HCT116 (cell line): ENCODE measurements around the gene PRUNE1. TPM values are rescaled to one million over a fixed set of nuclear protein-coding genes. Genes with fewer than 3 reads are reported as not detected.

ENCODE experiments used
- ATAC-seq: fragments of 200-7000 bp; cut with Tn5 transposase; 2 replicates; pipeline ENCODE4 v1.9.1; 2020; ENCODE audit warnings: mild to moderate bottlenecking, moderate library complexity
- BruUV-seq: library from RNA; stranded (reverse); fragments of 400-500 nt; replicated peaks from 2 replicates; lab custom pipeline; 2021; lab: Mats Ljungman, UMichigan
- CTCF ChIA-PET: fragments of 300-600 bp; sonication (Branson Sonifier 250); formaldehyde crosslinking; loops from one replicate; lab custom pipeline; 2021; ENCODE audit warnings: antibody characterized with exemption; lab: Charles Lee
- POLR2A ChIA-PET: fragments of 300-600, 350-600 bp; sonication (Branson Sonifier 250); formaldehyde crosslinking; loops from one replicate; lab custom pipeline; 2021; ENCODE audit warnings: antibody characterized with exemption; lab: Charles Lee
- RAD21 ChIA-PET, 2 experiments: fragments of 300-600 bp; sonication (Branson Sonifier 250); formaldehyde crosslinking; loops; one replicate each; lab custom pipeline; 2023; ENCODE audit warnings: low total read pairs in 2 of 2; ENCODE audit not compliant: uncharacterized antibody in 2 of 2, unreplicated experiment in 2 of 2, low non-redundant PET in 1 of 2; lab: Charles Lee
- DNase-seq: peaks from one replicate; pipeline ENCODE4 v3.0.0-alpha.2; 2010; ENCODE audit warnings: low read depth, low spot score
- H2AFZ ChIP-seq: fragments of 200-600 bp; shearing (Covaris generic), sonication (generic); 2 replicates; pipeline ENCODE4 v1.6.1; 2017; ENCODE audit warnings: low read depth, mixed run types, mixed read lengths, antibody characterized with exemption, low read length; ENCODE audit not compliant: poor library complexity, severe bottlenecking
- H3K27ac ChIP-seq: 2 replicates; pipeline ENCODE4 v1.5.1; 2012; ENCODE audit warnings: low read depth, low read length
- H3K27me3 ChIP-seq: fragments of 200-600 bp; sonication (generic); 2 replicates; pipeline ENCODE4 v1.6.1; 2016; ENCODE audit warnings: mixed run types, low read length, mixed read lengths; ENCODE audit not compliant: insufficient read depth
- H3K36me3 ChIP-seq, 2 experiments: fragments of 200-500 bp in 1 of 2; fragments of 200-600 bp in 1 of 2; sonication (Bioruptor generic) in 1 of 2; sonication (generic) in 1 of 2; 2 replicates each; pipeline versions ENCODE4 v1.5.1 to v1.6.1; 2014 to 2016; ENCODE audit warnings: low read length in 2 of 2, inconsistent platforms in 1 of 2, mixed read lengths in 1 of 2, mixed run types in 1 of 2; ENCODE audit not compliant: insufficient read depth in 2 of 2, control insufficient read depth in 1 of 2
- H3K4me1 ChIP-seq, 2 experiments: fragments of 200-600 bp in 1 of 2; sonication (generic) in 1 of 2; 2 replicates each; pipeline versions ENCODE4 v1.5.1 to v1.6.1; 2012 to 2017; ENCODE audit warnings: low read length in 2 of 2, inconsistent platforms in 1 of 2, mild to moderate bottlenecking in 1 of 2, mixed read lengths in 1 of 2, mixed run types in 1 of 2, moderate library complexity in 1 of 2; ENCODE audit not compliant: insufficient read depth in 2 of 2, control insufficient read depth in 1 of 2
- H3K4me2 ChIP-seq: fragments of 200-600 bp; sonication (generic); 2 replicates; pipeline ENCODE4 v1.6.1; 2017; ENCODE audit warnings: mixed run types, low read length, mixed read lengths
- H3K4me3 ChIP-seq, 2 experiments: fragments of 200-600 bp in 1 of 2; sonication (generic) in 1 of 2; replicated peaks in 1 of 2; 2 replicates each; pipeline ENCODE4 v1.5.1; 2011 to 2016; ENCODE audit warnings: low read length in 2 of 2, control low read depth in 1 of 2, low read depth in 1 of 2, mild to moderate bottlenecking in 1 of 2, mixed read lengths in 1 of 2, mixed run types in 1 of 2
- H3K79me2 ChIP-seq: fragments of 200-600 bp; sonication (generic); 2 replicates; pipeline ENCODE4 v1.6.1; 2017; ENCODE audit warnings: mild to moderate bottlenecking, mixed run types, low read length, moderate library complexity, mixed read lengths; ENCODE audit not compliant: insufficient read depth
- H3K9ac ChIP-seq: fragments of 200-600 bp; sonication (generic); 2 replicates; pipeline ENCODE4 v1.6.1; 2016; ENCODE audit warnings: low read length, mixed read lengths
- H3K9me2 ChIP-seq: fragments of 200-600 bp; sonication (generic), shearing (Covaris generic); 2 replicates; pipeline ENCODE4 v1.6.1; 2017; ENCODE audit warnings: mixed run types, mild to moderate bottlenecking, moderate library complexity; ENCODE audit not compliant: insufficient read depth
- H3K9me3 ChIP-seq, 2 experiments: fragments of 200-500 bp in 1 of 2; fragments of 200-600 bp in 1 of 2; sonication (Bioruptor generic) in 1 of 2; sonication (generic) in 1 of 2; 2 replicates each; pipeline ENCODE4 v1.6.1; 2014 to 2017; ENCODE audit warnings: low read length in 2 of 2, mixed read lengths in 2 of 2, inconsistent platforms in 1 of 2, low read depth in 1 of 2, mild to moderate bottlenecking in 1 of 2, mixed run types in 1 of 2, moderate library complexity in 1 of 2; ENCODE audit not compliant: control insufficient read depth in 1 of 2, insufficient read depth in 1 of 2
- H4K20me1 ChIP-seq: fragments of 200-600 bp; sonication (generic), shearing (Covaris generic); 2 replicates; pipeline ENCODE4 v1.6.1; 2017; ENCODE audit warnings: mixed run types, mild to moderate bottlenecking, moderate library complexity; ENCODE audit not compliant: insufficient read depth
- ATF3 ChIP-seq: IDR thresholded peaks from 2 replicates; pipeline ENCODE4 v1.6.1; 2012
- CEBPB ChIP-seq: IDR thresholded peaks from 2 replicates; pipeline ENCODE4 v1.6.1; 2012; ENCODE audit warnings: low read depth
- CTCF ChIP-seq, 3 experiments: fragments of 200-600 bp in 1 of 3; sonication (generic) in 1 of 3; IDR thresholded peaks in 2 of 3; conservative IDR thresholded peaks in 1 of 3; 2 replicates each; pipeline ENCODE4 v1.5.1; 2012 to 2017; ENCODE audit warnings: low read depth in 2 of 3, low read length in 2 of 3, antibody characterized with exemption in 1 of 3, borderline replicate concordance in 1 of 3, control low read depth in 1 of 3, mild to moderate bottlenecking in 1 of 3, mixed read lengths in 1 of 3, mixed run types in 1 of 3, moderate library complexity in 1 of 3; ENCODE audit not compliant: insufficient read depth in 1 of 3
- ELF1 ChIP-seq: IDR thresholded peaks from 2 replicates; pipeline ENCODE4 v1.6.1; 2012; ENCODE audit warnings: low read depth, borderline replicate concordance
- EZH2 ChIP-seq: fragments of 200-600 bp; sonication (generic); IDR thresholded peaks from 2 replicates; pipeline ENCODE4 v1.6.1; 2017; ENCODE audit warnings: antibody characterized with exemption, mixed run types
- JUND ChIP-seq: IDR thresholded peaks from 2 replicates; pipeline ENCODE4 v1.6.1; 2012
- SIN3A ChIP-seq: IDR thresholded peaks from 2 replicates; pipeline ENCODE4 v1.6.1; 2012; ENCODE audit warnings: low read depth
- SP1 ChIP-seq: IDR thresholded peaks from 2 replicates; pipeline ENCODE4 v1.6.1; 2012; ENCODE audit warnings: low read depth
- SRF ChIP-seq: IDR thresholded peaks from 2 replicates; pipeline ENCODE4 v1.6.1; 2012; ENCODE audit warnings: low read depth
- TCF7L2 ChIP-seq: IDR thresholded peaks from 2 replicates; pipeline ENCODE4 v1.7.0; 2011; ENCODE audit warnings: borderline replicate concordance, inconsistent platforms; ENCODE audit not compliant: insufficient read depth, insufficient read length; ENCODE audit errors: extremely low read depth
- ZFX ChIP-seq: fragments of 450-650 bp; IDR thresholded peaks from 2 replicates; pipeline ENCODE4 v1.6.1; 2017
- intact Hi-C: fragments of 100-400 bp; cut with micrococcal nuclease; formaldehyde crosslinking; loops from 2 replicates; pipeline ENCODE4 v1.10.0; 2022
- total RNA-seq: library from RNA; stranded (reverse); gene quantifications from one replicate; pipeline ENCODE4 v1.2.1, GENCODE V29; 2021; ENCODE audit not compliant: unreplicated experiment

Gene PRUNE1
- total RNA-seq, 1 experiment from 2014 or later, result 20.2 TPM

- Histone ChIP-seq H3K27ac (peak overlapping the region; percentile 27; the same call in 1 of the 2 replicates), H3K79me2 (peaks cover 63% of the 10 kb centered on the region), H3K36me3 (peaks cover 6 to 17% of the 10 kb centered on the region in 2 experiments), H3K9me2 (no peaks in the 10 kb centered on the region), H3K4me1 (peaks cover 38 to 53% of the 10 kb centered on the region in 2 experiments), H3K9me3 (no peaks in the 10 kb centered on the region), H3K9ac (peak overlapping the region; percentile 92), H2AFZ (no peak overlapping the region), H3K27me3 (no peaks in the 10 kb centered on the region), H3K4me2 (peak overlapping the region; percentile 89), H4K20me1 (0 out of 2 replicates have a peak, but pooled peaks cover 4% of the 10 kb centered on the region), H3K4me3 (peak overlapping the region; percentile 84; a peak in 2 of 4 replicates)
- ChIA-PET CTCF (no interaction called here), RAD21 (no interaction called here), POLR2A (no interaction called here)
- DNase-seq (no peak), ATAC-seq (no peak)
- intact Hi-C loops, result no loop called here
- no TSS peak for BruUV-seq
- TF ChIP-seq ZFX (no peak), JUND (no peak), ELF1 (no peak), CTCF (IDR thresholded peaks at IDR 0.05 in 2 of 3, conservative IDR thresholded peaks at IDR 0.05 in 1 of 3; ENCODE audit: borderline replicate concordance in 1 of 3, insufficient read depth in 1 of 3, low read depth in 2 of 3, low read length in 2 of 3) (no peak), SRF (no peak), EZH2 (no peak), SIN3A (no peak), SP1 (no peak), TCF7L2 (no peak), ATF3 (no peak), CEBPB (no peak)
Measured at GRCh38 chr1:150972417-150972940, 35.8 kb upstream of the PRUNE1 start.
